Central memory CD4-positive, alpha-beta T cell (primary cell): ENCODE measurements around the gene ADAMTS4.

Source experiments
- DNase-seq: peaks from one replicate; pipeline ENCODE4 v3.0.0; 2022

Gene ADAMTS4

DNA sequence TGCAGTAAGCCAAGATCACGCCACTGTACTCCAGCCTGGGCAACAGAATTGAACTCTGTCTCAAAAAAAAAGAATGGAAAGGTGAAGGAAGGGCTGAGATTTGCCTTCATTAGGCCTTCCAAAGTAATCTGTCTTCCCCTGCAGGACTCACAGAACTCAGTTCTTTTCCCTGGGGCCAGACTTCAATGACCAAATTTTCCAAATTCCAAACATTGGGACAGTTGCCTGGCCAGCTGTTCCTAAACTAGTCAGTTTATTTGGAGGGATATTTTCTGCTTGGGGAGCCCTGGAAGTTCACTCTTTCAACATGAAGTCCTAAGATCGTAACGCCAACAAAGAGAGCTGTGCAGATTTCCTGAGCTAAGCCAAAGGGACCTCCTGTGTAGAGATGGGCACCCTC lies 61.0 kb downstream of the ADAMTS4 start:
- DNase-seq: no peak
